GM15510 (cell line): Measurements from ENCODE around the gene OR5A1.

Source experiments
- POLR2A ChIP-seq: IDR thresholded peaks from 3 replicates; pipeline ENCODE4 v1.6.1; 2011; ENCODE audit warnings: borderline replicate concordance; ENCODE audit not compliant: insufficient read length; ENCODE audit errors: extremely low read depth

Gene OR5A1

DNA sequence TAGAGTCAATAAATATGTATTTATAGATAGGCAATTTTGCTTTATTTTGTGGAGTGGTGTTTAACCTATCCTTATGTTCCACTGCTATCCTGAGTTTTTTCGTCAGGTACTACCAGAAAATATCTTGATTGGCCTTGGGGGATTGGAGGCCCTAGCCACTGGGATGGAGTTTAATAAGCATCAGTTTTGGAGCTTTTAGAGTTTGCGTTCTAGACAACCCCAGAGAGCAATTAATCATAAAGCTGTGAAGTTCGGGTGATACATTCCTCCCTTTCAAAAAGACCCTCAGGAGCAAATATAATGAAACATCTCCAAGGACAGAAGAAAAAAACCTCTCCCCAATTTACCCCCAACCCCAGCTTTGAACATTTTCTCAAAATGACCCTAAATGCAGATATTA lies at the start of gene OR5A1:
Gene OR5A1, plus strand, starts transcription at position 301 of the 400 bp plus-strand sequence. CDS start 6,700 bp downstream, outside the sequence.
- no peak for TF ChIP-seq POLR2A

DNA sequence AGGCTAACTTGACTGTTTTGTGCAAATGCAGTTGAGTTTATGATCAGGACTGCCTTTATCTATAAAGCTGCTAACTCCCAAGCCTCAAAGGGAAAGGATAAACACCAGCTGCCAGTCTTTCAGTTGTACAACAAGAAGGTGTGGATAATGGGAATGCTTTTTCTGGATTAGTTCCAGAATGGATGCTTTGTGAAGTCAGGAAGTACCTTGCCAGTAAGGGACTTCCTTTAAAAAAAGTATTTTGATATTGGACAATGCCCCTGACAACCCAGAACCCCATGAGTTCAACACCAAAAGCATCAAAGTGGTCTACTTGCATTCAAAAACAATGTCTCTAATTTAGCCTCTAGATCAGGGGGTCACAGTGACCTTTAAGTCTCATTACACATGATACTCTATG lies 42.1 kb upstream of the OR5A1 start:
- no peak for TF ChIP-seq POLR2A

GRCh38 chr11:59400461-59401261 lies 35.6 kb upstream of the OR5A1 start:
- TF ChIP-seq POLR2A, result no peak

GRCh38 chr11:59401262-59401552 lies 35.1 kb upstream of the OR5A1 start:
- no peak for TF ChIP-seq POLR2A

DNA sequence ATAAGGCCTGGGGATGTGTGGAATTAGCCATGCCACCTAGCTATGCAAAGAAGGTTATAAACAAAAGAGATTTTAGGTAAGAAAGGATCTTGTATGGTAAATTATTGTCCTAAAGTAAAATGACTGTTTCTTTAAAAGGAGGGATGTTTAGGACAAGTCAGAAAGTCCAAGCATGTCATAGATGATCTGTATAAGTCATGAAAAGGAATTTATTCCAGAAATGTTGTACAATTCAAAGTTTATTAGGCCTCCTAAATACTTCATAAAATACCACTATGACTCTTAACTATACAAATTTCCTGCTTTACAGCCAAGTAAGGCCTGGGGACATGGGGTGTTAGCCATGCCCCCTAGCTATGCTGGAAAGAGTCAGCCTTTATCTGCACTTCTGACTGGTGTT lies 32.7 kb upstream of the OR5A1 start:
- no peak for TF ChIP-seq POLR2A

- no peak for TF ChIP-seq POLR2A
Observed at GRCh38 chr11:59413646-59414045, 22.6 kb upstream of the OR5A1 start.

DNA sequence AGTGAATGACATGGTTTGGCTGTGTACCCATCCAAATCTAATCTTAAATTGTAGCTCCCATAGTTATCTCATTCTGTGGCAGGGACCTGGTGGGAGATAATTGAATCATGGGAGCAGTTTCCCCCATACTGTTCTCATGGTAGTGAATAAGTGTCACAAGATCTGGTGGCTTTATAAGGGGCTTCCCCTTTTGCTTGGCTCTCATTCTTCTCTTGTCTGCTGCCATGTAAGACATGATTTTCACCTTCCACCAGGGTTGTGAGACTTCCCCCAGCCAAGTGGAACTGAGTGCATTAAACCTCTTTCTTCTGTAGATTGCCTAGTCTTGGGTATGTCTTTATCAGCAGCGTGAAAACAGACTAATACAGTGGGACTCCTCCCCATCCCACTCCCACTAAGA lies 21.2 kb upstream of the OR5A1 start:
- no peak for TF ChIP-seq POLR2A

DNA sequence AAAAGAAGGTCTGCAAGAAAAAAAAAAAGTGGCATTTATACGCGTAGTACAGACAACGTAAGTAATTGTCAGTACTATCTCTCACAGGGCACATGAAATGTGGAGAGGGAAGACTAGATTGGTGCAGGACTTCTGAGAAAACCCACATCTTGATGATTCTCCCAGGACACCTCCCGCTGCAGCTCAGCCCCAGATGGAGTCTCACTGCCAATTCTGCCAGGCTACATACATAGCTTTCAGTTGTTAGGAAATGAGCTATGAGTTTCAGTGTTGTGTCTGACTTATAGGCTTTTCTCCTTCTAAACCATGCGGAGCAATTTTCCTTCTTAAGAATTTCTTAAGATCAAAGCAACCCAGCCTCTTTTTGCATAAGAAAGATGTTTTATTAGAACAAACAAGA lies 19.7 kb upstream of the OR5A1 start:
- no peak for TF ChIP-seq POLR2A

- TF ChIP-seq POLR2A, result no peak
Observed at GRCh38 chr11:59417023-59417422, 19.2 kb upstream of the OR5A1 start.

DNA sequence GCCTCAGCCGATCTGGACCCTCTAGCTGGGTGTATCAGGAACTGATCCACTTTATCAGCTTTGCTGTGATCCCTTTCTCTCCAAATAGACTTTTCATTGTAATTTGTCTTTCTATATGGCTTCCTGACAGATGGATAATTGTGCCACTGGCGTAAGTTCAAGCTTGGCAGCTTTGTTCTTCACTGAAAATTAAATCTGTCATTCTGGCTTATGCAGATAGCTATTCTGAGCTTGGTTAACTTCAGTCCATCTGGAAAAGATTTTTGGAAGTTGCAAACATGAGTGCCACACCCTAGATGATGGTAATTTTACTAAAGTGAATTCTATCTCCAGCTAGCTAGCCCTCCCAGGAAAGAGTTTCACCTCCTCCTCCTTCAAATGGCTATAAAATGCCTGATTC lies 18.1 kb upstream of the OR5A1 start:
- TF ChIP-seq POLR2A, result no peak

- TF ChIP-seq POLR2A, result no peak
Observed at GRCh38 chr11:59423835-59424234, 12.4 kb upstream of the OR5A1 start.

DNA sequence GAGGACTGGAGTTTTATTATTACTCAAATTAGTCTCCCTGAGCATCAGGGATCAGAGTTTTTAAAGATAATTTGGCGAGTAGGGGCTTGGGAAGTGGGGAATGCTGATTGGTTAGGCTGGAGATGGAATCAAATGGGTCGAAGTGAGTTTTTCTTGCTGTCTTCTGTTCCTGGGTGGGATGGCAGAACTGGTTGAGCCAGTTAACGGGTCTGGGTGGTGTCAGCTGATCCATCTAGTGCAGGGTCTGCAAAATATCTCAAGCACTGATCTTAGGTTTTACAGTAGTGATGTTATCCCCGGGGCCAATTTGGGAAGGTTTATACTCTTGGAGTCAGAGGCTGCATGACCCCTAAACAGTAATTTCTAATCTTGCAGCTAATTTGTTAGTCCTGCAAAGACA lies 11.1 kb upstream of the OR5A1 start:
- TF ChIP-seq POLR2A, result no peak

GRCh38 chr11:59426361-59427067 lies 9.8 kb upstream of the OR5A1 start, which contains the start of gene OR5A2:
Gene OR5A2 (minus strand): TSS chr11:59426413. CDS start chr11:59422953, 3,460 bp downstream.
- TF ChIP-seq POLR2A, result no peak

DNA sequence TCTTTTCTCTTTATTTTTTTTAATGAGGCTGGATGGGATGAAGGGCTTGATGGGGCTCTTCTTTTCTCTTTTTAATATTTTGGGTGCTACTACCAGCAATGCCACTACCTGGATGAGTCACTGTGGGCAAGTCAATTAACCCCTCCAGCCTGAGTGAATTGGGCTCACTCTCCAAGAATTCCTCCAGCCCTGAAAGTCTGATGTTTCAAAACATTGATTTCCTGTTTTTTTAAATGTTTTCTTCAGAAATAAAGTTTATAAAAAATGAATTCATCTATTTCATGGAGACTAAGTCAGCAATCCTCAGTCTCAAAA lies 9.2 kb upstream of the OR5A1 start:
- TF ChIP-seq POLR2A, result no peak

DNA sequence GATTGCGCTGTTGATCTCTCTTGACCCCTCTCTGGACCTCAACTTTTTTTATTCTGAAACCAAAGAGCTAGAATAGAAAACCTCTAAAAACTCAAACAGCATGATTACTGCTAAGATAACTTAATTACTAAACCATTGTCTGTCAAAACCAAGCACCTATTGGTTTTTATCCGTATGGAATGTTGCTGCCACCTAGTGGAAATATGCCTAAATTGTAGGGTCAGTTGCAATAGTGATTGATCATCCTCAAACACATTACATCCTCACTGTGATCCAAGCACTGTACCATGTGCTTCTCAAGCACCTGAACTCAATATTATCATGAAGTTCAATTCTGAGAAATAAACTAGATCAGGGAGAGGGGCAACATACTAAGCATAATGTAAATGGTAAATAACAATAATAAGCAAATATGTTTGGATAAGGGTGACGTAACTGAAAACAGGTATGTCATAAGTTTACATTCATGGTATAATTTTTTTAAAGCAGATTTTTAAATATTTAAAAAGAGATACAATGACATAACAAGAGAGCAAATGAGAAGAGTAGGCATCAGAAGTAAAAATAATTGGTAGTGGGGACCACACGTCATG lies 6.2 kb upstream of the OR5A1 start:
- TF ChIP-seq POLR2A, result no peak

DNA sequence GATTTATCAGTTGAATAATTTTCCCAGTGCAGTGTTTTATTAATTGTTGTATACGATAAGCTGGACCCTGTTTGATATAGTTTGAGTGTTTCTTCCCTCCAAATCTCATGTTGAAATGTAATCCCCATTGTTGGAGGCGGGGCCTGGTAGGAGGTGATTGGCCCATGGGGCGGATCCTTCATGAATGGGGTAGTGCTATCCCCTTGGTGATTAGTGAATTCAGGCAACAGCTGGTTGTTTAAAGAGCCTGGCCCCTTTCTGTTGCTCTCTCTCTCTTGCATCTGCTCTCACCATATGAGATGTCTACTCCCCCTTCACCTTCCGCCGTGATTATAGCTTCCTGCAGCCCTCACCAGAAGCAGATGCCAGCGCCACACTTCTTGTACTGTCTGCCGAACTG lies 1.5 kb downstream of the OR5A1 start:
- no peak for TF ChIP-seq POLR2A

DNA sequence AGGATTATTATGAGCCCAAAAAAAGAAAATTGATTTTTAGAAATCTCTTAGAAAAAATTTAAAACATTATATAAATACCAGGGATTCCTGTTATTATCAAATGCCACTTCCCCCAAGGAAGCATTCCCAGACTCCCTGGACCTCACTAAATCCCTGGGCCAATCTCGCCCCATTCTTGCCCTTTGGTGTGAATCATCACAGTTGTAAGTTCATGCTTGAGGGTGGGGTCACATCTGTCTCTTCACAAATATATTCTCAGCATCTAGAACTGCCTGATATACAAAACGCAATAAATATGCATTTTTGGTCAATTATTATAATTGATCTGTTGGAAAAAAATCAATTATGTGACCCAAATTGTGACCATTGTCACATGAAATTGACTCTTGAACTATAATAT lies 12.2 kb downstream of the OR5A1 start:
- TF ChIP-seq POLR2A, result no peak

GRCh38 chr11:59456661-59457060 lies 20.4 kb downstream of the OR5A1 start, which contains the start of gene OR4D6:
Gene OR4D6 (plus strand): TSS chr11:59456961. CDS start chr11:59456961, 0 bp downstream.
- no peak for TF ChIP-seq POLR2A
